ENCODE data around the gene EYA4. TPM values are rescaled to one million over a fixed set of nuclear protein-coding genes. Genes with fewer than 3 reads are reported as not detected.

EYA4 gene
- total RNA-seq, 1 donor from 2014 or later = 15.4 TPM

DNA sequence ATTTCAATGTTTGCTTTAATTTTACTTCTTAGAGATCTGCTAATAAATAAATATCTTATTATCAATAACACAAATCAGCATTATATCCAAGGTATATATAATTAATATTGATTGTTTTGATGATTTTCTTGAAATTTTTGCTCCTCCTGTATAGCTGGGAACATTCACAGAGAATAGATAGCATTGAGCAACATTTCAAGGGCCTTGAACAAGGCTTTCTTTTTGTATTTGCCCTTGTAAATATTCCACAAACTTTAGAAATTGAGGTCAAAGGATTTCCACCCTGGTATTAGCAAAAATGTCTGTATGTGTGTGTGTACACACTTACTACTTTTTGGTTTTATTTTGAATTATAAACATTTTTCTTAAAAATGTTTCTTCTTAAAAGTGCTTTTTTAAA, 205.6 kb downstream of the EYA4 start:
- no peak for TF ChIP-seq CTCF (IDR thresholded peaks at IDR 0.05; ENCODE audit: borderline replicate concordance)
- no peak for DNase-seq

GRCh38 chr6:133447924-133448323, 206.8 kb downstream of the EYA4 start:
- Histone ChIP-seq H3K27ac (replicated peaks) (no peak overlapping the region), H3K36me3 (no peaks in the 10 kb centered on the region), H3K9me3 (replicated peaks) (no peaks in the 10 kb centered on the region), H3K4me3 (no peak overlapping the region), H3K4me1 (no peaks in the 10 kb centered on the region), H3K27me3 (ENCODE audit: low read depth) (no peaks in the 10 kb centered on the region)
- no peak for TF ChIP-seq CTCF (IDR thresholded peaks at IDR 0.05; ENCODE audit: borderline replicate concordance)
- intact Hi-C loops (cut with micrococcal nuclease) = no loop called here
- DNase-seq = no peak

More for the DNA sequence above, 205.6 kb downstream of the EYA4 start:
- Histone ChIP-seq H3K4me1 (no peaks in the 10 kb centered on the region), H3K4me3 (no peak overlapping the region), H3K9me3 (replicated peaks) (no peaks in the 10 kb centered on the region), H3K27ac (replicated peaks) (no peak overlapping the region), H3K36me3 (no peaks in the 10 kb centered on the region), H3K27me3 (ENCODE audit: low read depth) (no peaks in the 10 kb centered on the region)
- intact Hi-C loops (cut with micrococcal nuclease) = no loop called here

GRCh38 chr6:133456439-133456838, 215.3 kb downstream of the EYA4 start:
- H3K27me3 ChIP-seq (ENCODE audit: low read depth) = no peaks in the 10 kb centered on the region
- TF ChIP-seq CTCF (IDR thresholded peaks at IDR 0.05; ENCODE audit: borderline replicate concordance) = no peak
- H3K9me3 ChIP-seq (replicated peaks) = no peaks in the 10 kb centered on the region
- DNase-seq = no peak
- intact Hi-C loops (cut with micrococcal nuclease) = no loop called here
- H3K4me1 ChIP-seq = peaks cover 5% of the 10 kb centered on the region
- no peak overlapping the region for H3K27ac ChIP-seq (replicated peaks)
- no peak overlapping the region for H3K4me3 ChIP-seq
- H3K36me3 ChIP-seq = no peaks in the 10 kb centered on the region

DNA sequence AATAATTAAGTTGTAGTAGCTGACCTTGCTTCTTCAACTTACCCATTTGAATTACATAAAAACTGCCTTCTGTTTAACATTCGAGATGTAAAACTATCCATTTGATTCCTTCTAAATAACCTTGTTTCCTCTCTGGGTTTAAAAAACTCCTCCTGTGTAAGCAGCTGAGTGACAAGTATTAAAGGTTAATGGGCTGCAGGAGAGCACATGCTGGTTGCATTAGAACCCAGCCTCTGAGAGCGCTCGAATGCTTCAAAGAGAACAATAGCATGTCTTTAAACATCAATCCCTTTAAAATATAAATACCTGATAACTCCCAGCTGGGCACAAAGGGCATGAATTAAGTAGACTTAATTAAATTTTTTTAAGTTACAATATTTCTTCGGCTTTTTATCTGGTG, 215.8 kb downstream of the EYA4 start:
- no peaks in the 10 kb centered on the region for H3K27me3 ChIP-seq (ENCODE audit: low read depth)
- TF ChIP-seq CTCF (IDR thresholded peaks at IDR 0.05; ENCODE audit: borderline replicate concordance) = no peak
- H3K27ac ChIP-seq (replicated peaks) = no peak overlapping the region
- H3K36me3 ChIP-seq = no peaks in the 10 kb centered on the region
- peaks cover 5% of the 10 kb centered on the region for H3K4me1 ChIP-seq
- DNase-seq = no peak
- H3K9me3 ChIP-seq (replicated peaks) = no peaks in the 10 kb centered on the region
- intact Hi-C loops (cut with micrococcal nuclease) = no loop called here
- H3K4me3 ChIP-seq = no peak overlapping the region

DNA sequence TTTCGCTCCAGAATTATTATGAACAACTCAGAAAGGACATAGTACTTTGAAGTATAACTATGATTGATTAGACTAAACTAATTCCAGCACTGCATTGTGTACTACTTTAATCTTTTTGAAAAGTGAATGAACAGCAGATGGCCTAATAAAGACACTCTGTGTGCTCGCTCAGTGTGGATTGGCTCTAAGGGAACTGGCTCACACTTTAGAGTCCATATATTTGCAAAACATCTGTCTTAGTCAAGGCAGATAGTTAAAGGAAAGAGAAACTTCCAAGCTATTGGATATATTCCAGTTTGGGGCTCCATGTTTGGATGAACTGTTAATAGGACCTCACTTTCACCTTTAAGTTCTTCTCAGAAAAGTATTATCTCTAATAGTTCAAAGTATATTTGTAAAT, 218.9 kb downstream of the EYA4 start:
- H3K4me3 ChIP-seq = no peak overlapping the region
- no peaks in the 10 kb centered on the region for H3K4me1 ChIP-seq
- DNase-seq = no peak
- intact Hi-C loops (cut with micrococcal nuclease) = no loop called here
- TF ChIP-seq CTCF (IDR thresholded peaks at IDR 0.05; ENCODE audit: borderline replicate concordance) = no peak
- no peaks in the 10 kb centered on the region for H3K36me3 ChIP-seq
- H3K27ac ChIP-seq (replicated peaks) = no peak overlapping the region
- no peaks in the 10 kb centered on the region for H3K9me3 ChIP-seq (replicated peaks)
- H3K27me3 ChIP-seq (ENCODE audit: low read depth) = no peaks in the 10 kb centered on the region

DNA sequence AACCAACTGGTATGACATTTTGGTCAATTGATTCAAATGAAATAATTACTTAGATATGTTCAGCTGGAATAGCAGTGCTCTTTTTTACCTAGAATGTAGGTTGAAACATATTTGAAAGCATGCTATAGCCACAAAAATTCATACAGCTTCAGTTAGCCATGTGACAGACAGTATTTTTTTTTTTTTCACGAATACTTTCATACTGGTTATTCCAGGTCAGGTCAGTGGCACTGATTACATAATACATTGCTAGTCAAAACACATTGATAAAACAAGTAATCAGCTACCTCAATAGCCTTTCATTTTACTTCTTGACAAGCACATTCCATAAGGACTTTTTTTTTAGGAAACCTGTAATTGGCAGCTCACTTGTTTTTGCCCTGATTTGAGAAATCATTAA, 222.6 kb downstream of the EYA4 start:
- H3K27me3 ChIP-seq (ENCODE audit: low read depth) = no peaks in the 10 kb centered on the region
- no peaks in the 10 kb centered on the region for H3K4me1 ChIP-seq
- no peak overlapping the region for H3K4me3 ChIP-seq
- H3K9me3 ChIP-seq (replicated peaks) = no peaks in the 10 kb centered on the region
- no peak for DNase-seq
- no peaks in the 10 kb centered on the region for H3K36me3 ChIP-seq
- H3K27ac ChIP-seq (replicated peaks) = no peak overlapping the region
- intact Hi-C loops (cut with micrococcal nuclease) = no loop called here
- TF ChIP-seq CTCF (IDR thresholded peaks at IDR 0.05; ENCODE audit: borderline replicate concordance) = no peak

All from left ventricle myocardium inferior (tissue), 1 donor.